GM18870 (cell line): ENCODE measurements around the gene NT5DC3.

Experiments
- ATAC-seq: cut with Tn5 transposase; IDR thresholded peaks from one replicate; pipeline ENCODE4 v1.9.1; 2021; ENCODE audit warnings: moderate library complexity; ENCODE audit not compliant: unreplicated experiment

NT5DC3 gene

GRCh38 chr12:103785243-103786031 lies 55.6 kb downstream of the NT5DC3 start:
- no peak for ATAC-seq

GRCh38 chr12:103783744-103784664 lies 57.0 kb downstream of the NT5DC3 start:
- ATAC-seq = no peak

- no peak for ATAC-seq
These were observed 58.6 kb downstream of the NT5DC3 start for GRCh38 chr12:103782399-103782798.

- ATAC-seq = no peak
These were observed 60.0 kb downstream of the NT5DC3 start for GRCh38 chr12:103780992-103781391.

- no peak for ATAC-seq
These were observed 61.0 kb downstream of the NT5DC3 start for GRCh38 chr12:103780093-103780440.

GRCh38 chr12:103779410-103780092 lies 61.5 kb downstream of the NT5DC3 start:
- no peak for ATAC-seq

GRCh38 chr12:103778781-103779180 lies 62.3 kb downstream of the NT5DC3 start:
- ATAC-seq = no peak

GRCh38 chr12:103774977-103775560 lies 66.0 kb downstream of the NT5DC3 start:
- no peak for ATAC-seq

- no peak for ATAC-seq
These were observed 67.7 kb downstream of the NT5DC3 start for GRCh38 chr12:103773109-103773910.

- ATAC-seq = no peak
These were observed 68.5 kb downstream of the NT5DC3 start for GRCh38 chr12:103772367-103773108.

GRCh38 chr12:103771466-103771865 lies 69.6 kb downstream of the NT5DC3 start:
- ATAC-seq = no peak

- no peak for ATAC-seq
These were observed 71.6 kb downstream of the NT5DC3 start for GRCh38 chr12:103769240-103769945.

GRCh38 chr12:103768467-103769123 lies 72.4 kb downstream of the NT5DC3 start:
- ATAC-seq = no peak

- no peak for ATAC-seq
These were observed 75.0 kb downstream of the NT5DC3 start for GRCh38 chr12:103766028-103766427.

GRCh38 chr12:103765322-103765721 lies 75.7 kb downstream of the NT5DC3 start:
- ATAC-seq = no peak

GRCh38 chr12:103762473-103762872 lies 78.6 kb downstream of the NT5DC3 start:
- no peak for ATAC-seq

GRCh38 chr12:103758310-103759089 lies 82.5 kb downstream of the NT5DC3 start:
- no peak for ATAC-seq

GRCh38 chr12:103757248-103757647 lies 83.8 kb downstream of the NT5DC3 start:
- ATAC-seq = no peak
